Measurements from ENCODE around the gene MSL1.

Gene MSL1

DNA sequence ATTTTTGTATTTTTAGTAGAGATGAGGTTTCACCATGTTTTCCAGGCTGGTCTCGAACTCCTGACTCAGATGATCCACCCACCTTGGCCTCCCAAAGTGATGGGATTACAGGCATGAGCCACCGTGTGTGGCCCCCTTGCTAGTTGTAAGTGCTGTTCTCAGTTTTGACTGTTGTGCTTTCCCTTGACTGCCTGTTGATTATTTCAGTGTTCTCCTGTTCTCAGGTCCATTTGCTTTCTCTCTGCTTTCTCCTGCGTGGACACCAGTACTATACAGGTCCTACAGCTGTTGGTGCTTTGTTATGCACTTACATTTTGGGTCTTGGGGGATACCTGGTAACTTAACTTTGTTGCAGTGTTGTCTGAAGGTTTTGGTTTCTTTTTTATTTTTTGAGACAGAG, 26.8 kb downstream of the MSL1 start:
- DNase-seq (ENCODE audit: extremely low spot score) = no peak
- CTCF ChIA-PET = interaction anchor here (0.6 to 1.2 kb wide), 2 partner anchors 37 to 275 kb away, joined by 3 to 6 read pairs; no protein-coding TSS in a partner anchor
- TF ChIP-seq ARNT (IDR thresholded peaks at IDR 0.05) = no peak
- POLR2A ChIA-PET = interaction anchor here (0.9 to 1.3 kb wide), 2 partner anchors 27 to 49 kb away, joined by 3 read pairs; partner anchors contain the start of gene MSL1

GRCh38 chr17:40150276-40150675, 28.5 kb downstream of the MSL1 start:
- TF ChIP-seq FOXK2 (IDR thresholded peaks at IDR 0.05) (no peak), ZNF384 (IDR thresholded peaks at IDR 0.05) (no peak), BHLHE40 (IDR thresholded peaks at IDR 0.05; ENCODE audit: borderline replicate concordance) (no peak), FOXA1 (IDR thresholded peaks at IDR 0.05) (no peak), NFRKB (IDR thresholded peaks at IDR 0.05) (no peak), FOXM1 (IDR thresholded peaks at IDR 0.05; ENCODE audit: borderline replicate concordance) (no peak), TARDBP (IDR thresholded peaks at IDR 0.05) (no peak), ARNT (IDR thresholded peaks at IDR 0.05) (no peak), HDGF (IDR thresholded peaks at IDR 0.05; ENCODE audit: borderline replicate concordance) (no peak), L3MBTL2 (conservative IDR thresholded peaks at IDR 0.05) (no peak), SUZ12 (IDR thresholded peaks at IDR 0.05) (no peak)
- POLR2A ChIA-PET = interaction anchor here (1.1 kb wide), 1 partner anchor 30 kb away, joined by 3 read pairs; no protein-coding TSS in a partner anchor
- no peak for DNase-seq (ENCODE audit: extremely low spot score)
- CTCF ChIA-PET = interaction anchor here (0.6 to 0.7 kb wide), 2 partner anchors 15 to 16 kb away, joined by 4 to 6 read pairs; no protein-coding TSS in a partner anchor

DNA sequence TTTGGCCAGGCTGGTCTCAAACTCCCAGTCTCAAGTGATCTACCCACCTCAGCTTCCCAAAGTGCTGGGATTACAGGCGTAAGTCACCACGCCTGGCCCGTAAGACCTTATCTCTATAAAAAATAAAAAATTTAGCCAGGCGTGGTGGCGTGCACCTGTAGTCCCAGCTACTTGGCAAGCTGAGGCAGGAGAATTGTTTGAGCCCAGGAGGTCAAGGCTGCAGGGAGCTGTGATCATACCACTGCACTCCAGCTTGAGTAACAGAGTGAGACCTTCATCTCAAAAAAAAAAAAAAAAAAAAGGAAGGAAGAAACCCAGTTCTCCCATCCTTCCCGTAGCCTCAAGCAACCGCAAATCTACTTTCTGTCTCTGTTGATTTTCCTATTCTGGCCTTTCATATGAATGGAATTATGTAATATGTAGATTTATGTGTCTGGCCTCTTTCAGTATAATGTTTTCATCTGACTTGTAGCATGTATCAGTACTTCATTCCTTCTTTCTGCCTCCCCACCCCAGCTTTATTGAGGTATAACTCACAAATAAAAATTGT, 29.7 kb downstream of the MSL1 start:
- ChIA-PET POLR2A (interaction anchor here (1.1 to 1.9 kb wide), 4 partner anchors 8 to 38 kb away, joined by 3 to 10 read pairs (median 4); partner anchors contain the start of gene CASC3), CTCF (interaction anchor here (0.7 to 1.4 kb wide), 2 partner anchors 17 to 38 kb away, joined by 3 to 6 read pairs; no protein-coding TSS in a partner anchor)
- TF ChIP-seq L3MBTL2 (conservative IDR thresholded peaks at IDR 0.05) = no peak
- no peak for TF ChIP-seq HDGF (IDR thresholded peaks at IDR 0.05; ENCODE audit: borderline replicate concordance)
- TF ChIP-seq, protein P1, sequence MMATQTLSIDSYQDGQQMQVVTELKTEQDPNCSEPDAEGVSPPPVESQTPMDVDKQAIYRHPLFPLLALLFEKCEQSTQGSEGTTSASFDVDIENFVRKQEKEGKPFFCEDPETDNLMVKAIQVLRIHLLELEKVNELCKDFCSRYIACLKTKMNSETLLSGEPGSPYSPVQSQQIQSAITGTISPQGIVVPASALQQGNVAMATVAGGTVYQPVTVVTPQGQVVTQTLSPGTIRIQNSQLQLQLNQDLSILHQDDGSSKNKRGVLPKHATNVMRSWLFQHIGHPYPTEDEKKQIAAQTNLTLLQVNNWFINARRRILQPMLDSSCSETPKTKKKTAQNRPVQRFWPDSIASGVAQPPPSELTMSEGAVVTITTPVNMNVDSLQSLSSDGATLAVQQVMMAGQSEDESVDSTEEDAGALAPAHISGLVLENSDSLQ (IDR thresholded peaks at IDR 0.05) = no peak
- TF ChIP-seq NFRKB (IDR thresholded peaks at IDR 0.05) = no peak
- no peak for TF ChIP-seq LEF1 (IDR thresholded peaks at IDR 0.05; ENCODE audit: borderline replicate concordance)
- no peak for TF ChIP-seq SP1 (IDR thresholded peaks at IDR 0.05)
- TF ChIP-seq ARNT (IDR thresholded peaks at IDR 0.05) = no peak
- DNase-seq (ENCODE audit: extremely low spot score) = no peak

- POLR2A ChIA-PET = interaction anchor here (1.3 kb wide), 1 partner anchor 30 kb away, joined by 4 read pairs; no protein-coding TSS in a partner anchor
- CTCF ChIA-PET = no interaction called here
- TF ChIP-seq ZNF384 (IDR thresholded peaks at IDR 0.05) = no peak
- no peak for TF ChIP-seq FOXK2 (IDR thresholded peaks at IDR 0.05)
- no peak for TF ChIP-seq BHLHE40 (IDR thresholded peaks at IDR 0.05; ENCODE audit: borderline replicate concordance)
- TF ChIP-seq, protein P1 (IDR thresholded peaks at IDR 0.05) = no peak
- no peak for TF ChIP-seq SUZ12 (IDR thresholded peaks at IDR 0.05)
- no peak for TF ChIP-seq ELF4 (IDR thresholded peaks at IDR 0.05)
- TF ChIP-seq SP1 (IDR thresholded peaks at IDR 0.05) = no peak
- TF ChIP-seq L3MBTL2 (conservative IDR thresholded peaks at IDR 0.05) = no peak
- no peak for TF ChIP-seq HDGF (IDR thresholded peaks at IDR 0.05; ENCODE audit: borderline replicate concordance)
- TF ChIP-seq ARNT (IDR thresholded peaks at IDR 0.05) = no peak
- TF ChIP-seq TARDBP (IDR thresholded peaks at IDR 0.05) = no peak
- TF ChIP-seq CTBP1 (IDR thresholded peaks at IDR 0.05; ENCODE audit: borderline replicate concordance) = no peak
- no peak for TF ChIP-seq FOXA1 (IDR thresholded peaks at IDR 0.05)
- no peak for TF ChIP-seq NFRKB (IDR thresholded peaks at IDR 0.05)
- no peak for TF ChIP-seq FOXM1 (IDR thresholded peaks at IDR 0.05; ENCODE audit: borderline replicate concordance)
- TF ChIP-seq LEF1 (IDR thresholded peaks at IDR 0.05; ENCODE audit: borderline replicate concordance) = no peak
- no peak for DNase-seq (ENCODE audit: extremely low spot score)
Measured at GRCh38 chr17:40153603-40154236, 31.9 kb downstream of the MSL1 start.

DNA sequence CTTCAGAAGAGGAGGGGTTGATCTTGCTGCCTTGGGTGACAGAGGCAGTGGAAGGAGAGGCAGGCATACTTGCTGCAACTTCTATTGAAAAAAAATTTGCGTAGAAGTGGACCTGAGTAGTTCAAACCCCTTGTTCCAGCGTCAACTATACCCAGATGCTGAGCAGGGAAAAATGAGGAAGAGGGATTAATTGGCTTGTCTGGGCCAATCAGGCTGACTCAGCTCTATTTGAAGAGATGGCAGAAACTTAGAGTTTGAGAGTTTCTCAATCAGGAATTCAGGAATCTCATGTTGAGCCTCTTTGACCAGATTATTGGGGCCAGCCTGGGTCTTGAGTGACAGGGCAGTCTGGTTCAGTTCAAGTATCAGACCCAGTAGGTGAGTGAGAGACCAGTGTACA, 36.2 kb downstream of the MSL1 start:
- POLR2A ChIA-PET = interaction anchor here (0.9 to 1.3 kb wide), 2 partner anchors 37 to 44 kb away, joined by 3 read pairs; no protein-coding TSS in a partner anchor
- CTCF ChIA-PET = interaction anchor here (1.2 kb wide), 1 partner anchor 45 kb away, joined by 4 read pairs; no protein-coding TSS in a partner anchor
- no peak for TF ChIP-seq BHLHE40 (IDR thresholded peaks at IDR 0.05; ENCODE audit: borderline replicate concordance)
- no peak for TF ChIP-seq ZNF384 (IDR thresholded peaks at IDR 0.05)
- no peak for TF ChIP-seq HDGF (IDR thresholded peaks at IDR 0.05; ENCODE audit: borderline replicate concordance)
- no peak for TF ChIP-seq SUZ12 (IDR thresholded peaks at IDR 0.05)
- TF ChIP-seq, protein P1 (IDR thresholded peaks at IDR 0.05) = no peak
- no peak for TF ChIP-seq FOXK2 (IDR thresholded peaks at IDR 0.05)
- no peak for DNase-seq (ENCODE audit: extremely low spot score)

DNA sequence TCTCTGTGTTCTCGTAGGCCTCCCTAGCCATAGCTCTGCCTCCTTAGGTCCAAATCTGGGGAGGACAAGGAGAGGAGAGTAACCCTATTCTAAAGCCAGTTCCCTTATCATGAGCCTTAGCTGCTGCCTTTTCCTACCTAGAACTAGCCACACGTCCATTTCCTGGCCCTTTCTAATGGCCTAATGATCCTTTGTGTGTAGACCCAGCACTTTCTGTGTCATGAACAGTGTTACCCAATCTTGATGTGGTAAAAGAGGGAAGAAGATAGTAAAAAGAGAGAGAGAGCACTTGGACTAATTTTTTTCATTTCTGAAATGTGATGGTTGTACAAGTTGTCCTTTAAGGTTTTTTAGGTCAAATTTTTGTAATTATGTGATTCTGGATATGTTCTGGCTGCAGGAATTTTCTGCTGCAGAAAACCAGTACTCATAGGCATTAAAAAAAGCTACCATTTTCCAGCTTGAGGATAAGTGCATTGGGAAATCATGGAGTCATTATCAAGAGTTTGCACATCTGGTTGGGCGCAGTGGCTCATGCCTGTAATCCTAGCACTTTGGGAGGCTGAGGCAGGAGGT, 36.8 kb downstream of the MSL1 start:
- ChIA-PET POLR2A (interaction anchor here (0.8 to 1.3 kb wide), 2 partner anchors 38 to 46 kb away, joined by 3 read pairs; no protein-coding TSS in a partner anchor), CTCF (interaction anchor here (1.2 kb wide), 1 partner anchor 45 kb away, joined by 4 read pairs; no protein-coding TSS in a partner anchor)
- DNase-seq (ENCODE audit: extremely low spot score) = no peak
- TF ChIP-seq FOXA1 (IDR thresholded peaks at IDR 0.05) = no peak
- TF ChIP-seq TARDBP (IDR thresholded peaks at IDR 0.05) = no peak
- TF ChIP-seq BHLHE40 (IDR thresholded peaks at IDR 0.05; ENCODE audit: borderline replicate concordance) = no peak
- no peak for TF ChIP-seq L3MBTL2 (conservative IDR thresholded peaks at IDR 0.05)
- no peak for TF ChIP-seq FOXM1 (IDR thresholded peaks at IDR 0.05; ENCODE audit: borderline replicate concordance)
- no peak for TF ChIP-seq HDGF (IDR thresholded peaks at IDR 0.05; ENCODE audit: borderline replicate concordance)
- TF ChIP-seq ZNF384 (IDR thresholded peaks at IDR 0.05) = no peak
- TF ChIP-seq, protein P1 (IDR thresholded peaks at IDR 0.05) = no peak

All from HEK293T (cell line).